Activated T-cell treated with anti-CD3 and anti-CD28 coated beads, Interleukin-2, amount 50 U/mL, for 1 hour (primary cell): ENCODE results near the gene NEURL4.
"Not testable (repeated sequence)": the region's sequence is repeated elsewhere in the genome, so short reads cannot be mapped to it uniquely, and the experiment has no call there.

Source experiments
- DNase-seq: peaks from one replicate; pipeline ENCODE4 v3.0.0-alpha.2; 2020

Gene NEURL4

GRCh38 chr17:7328840-7329373 is at the start of gene NEURL4:
Gene NEURL4 (minus strand): TSS chr17:7329335. CDS start chr17:7329312, 23 bp downstream.
- DNase-seq, result no peak

DNA sequence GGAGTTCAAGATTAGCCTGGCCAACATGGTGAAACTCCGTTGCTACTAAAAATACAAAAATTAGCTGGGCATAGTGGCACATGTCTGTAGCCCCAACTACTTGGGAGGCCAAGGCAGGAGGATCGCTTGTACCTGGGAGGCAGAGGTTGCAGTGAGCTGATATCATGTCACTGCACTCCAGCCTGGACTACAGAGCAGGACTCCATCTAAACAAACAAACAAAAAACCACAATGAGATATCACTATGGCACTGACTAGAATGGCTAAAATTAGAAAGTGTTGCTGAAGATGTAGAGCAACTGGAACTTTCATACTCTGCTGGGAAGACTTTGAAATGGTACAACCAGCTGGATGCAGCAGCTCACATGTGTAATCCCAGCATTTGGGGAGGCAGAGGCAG is 45.2 kb upstream of the NEURL4 start:
- DNase-seq, result no peak

DNA sequence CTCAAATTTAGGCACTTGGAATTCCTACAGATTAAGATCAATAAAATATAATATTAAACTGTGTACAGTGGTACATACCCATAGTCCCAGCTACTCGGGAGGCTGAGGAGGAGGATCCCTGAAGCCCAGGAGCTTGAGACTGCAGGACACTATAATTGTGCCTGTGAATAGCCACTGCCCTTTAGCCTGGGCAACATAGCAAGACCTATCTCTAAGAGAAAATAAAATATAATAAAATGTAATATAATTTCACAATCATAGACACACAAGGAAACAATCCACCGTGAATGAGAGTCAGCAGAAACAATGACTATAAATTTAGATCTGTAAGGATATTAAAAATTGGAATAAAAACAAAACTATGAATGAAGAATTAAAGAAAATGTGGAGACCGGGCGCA is 41.7 kb upstream of the NEURL4 start:
- no peak for DNase-seq

DNA sequence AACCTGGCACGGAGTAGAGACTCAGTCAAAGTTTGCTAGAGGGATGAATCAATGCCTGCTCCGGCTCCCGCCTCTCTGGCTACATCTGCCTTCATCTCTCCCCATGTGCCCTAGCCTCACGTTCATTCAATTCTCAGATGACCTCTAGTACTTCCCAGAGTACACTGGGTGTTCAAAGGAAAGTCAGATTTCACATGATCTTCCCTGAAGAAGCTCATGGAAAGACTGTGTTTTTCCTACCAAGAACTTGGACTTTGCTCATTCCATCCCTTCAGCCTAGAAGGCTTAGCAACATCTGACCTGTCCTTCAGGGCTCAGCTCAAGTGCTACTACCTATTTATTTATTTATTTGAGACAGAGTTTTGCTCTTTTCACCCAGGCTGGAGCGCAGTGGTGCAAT is 40.7 kb upstream of the NEURL4 start:
- DNase-seq, result no peak

GRCh38 chr17:7368599-7368994 is 39.5 kb upstream of the NEURL4 start:
- not testable (repeated sequence) for DNase-seq

DNA sequence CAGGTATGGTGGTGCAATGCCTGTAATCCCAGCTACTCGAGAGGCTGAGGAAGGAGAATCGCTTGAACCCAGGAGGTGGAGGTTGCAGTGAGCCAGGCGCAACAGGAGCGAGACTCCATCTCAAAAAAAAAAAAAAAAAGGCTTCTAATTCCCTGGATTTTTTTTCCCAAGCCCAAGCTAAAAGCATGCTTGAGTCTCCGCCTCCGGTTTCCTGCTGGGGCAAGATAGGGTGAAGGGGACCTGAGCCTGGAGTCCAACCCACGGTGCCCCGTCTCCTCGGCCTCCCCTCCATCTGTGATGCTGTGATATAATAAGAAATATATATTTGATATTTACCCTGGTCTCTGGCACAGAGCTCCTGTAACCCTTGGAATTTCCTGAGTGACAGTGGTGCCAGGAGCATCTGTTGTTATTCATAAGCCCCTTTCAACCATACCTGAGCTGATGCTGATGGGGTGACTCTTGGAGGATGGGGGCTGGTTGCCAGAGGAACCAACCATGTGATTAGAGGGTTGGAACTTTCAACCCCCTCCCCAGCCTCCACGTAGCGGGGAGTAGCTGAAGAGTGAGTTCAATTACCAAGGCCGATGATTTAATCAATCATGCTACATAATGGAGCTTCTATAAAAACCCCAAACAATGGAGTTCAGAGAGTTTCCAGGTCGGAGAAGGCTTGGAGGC is 38.9 kb upstream of the NEURL4 start:
- DNase-seq, result no peak

- DNase-seq, result no peak
These were observed 37.9 kb upstream of the NEURL4 start for GRCh38 chr17:7367083-7367482.

DNA sequence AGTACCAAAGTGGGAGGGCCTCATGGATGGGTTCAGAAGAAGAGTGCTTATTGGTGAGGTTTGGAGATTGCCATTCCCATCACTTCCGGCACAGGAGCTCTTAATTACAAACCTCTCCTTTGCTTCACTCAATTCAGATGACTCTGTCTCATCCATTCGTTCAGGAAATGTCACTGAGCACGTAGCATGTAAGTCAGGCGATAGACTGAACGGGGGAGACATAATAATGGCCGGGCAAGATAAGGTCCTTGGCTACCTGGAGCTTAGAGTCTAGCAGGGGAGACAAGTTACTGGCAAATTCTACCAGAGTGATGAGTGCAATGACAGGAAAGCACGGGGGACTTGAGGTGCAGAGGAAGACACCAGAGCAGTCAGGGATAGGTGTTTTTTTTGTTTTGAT is 36.8 kb upstream of the NEURL4 start:
- not testable (repeated sequence) for DNase-seq

DNA sequence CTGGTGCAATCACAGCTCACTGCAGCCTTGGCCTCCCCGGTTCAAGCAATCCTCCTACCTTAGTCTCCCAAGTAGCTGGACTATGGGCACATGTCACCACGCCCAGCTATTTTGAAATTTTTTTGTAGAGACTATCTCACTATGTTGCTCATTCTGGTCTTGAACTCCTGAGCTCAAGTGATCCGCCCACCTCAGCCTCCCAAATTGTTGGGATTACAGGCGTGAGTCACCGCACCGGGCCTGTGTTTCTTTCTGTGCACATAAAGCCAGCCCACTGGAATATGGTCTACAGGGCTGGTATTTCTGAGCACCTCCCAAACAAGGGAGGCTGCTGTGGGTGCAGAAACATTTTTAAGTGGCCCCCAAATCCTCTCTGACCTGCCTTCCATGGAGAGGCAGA is 34.2 kb upstream of the NEURL4 start:
- no peak for DNase-seq

DNA sequence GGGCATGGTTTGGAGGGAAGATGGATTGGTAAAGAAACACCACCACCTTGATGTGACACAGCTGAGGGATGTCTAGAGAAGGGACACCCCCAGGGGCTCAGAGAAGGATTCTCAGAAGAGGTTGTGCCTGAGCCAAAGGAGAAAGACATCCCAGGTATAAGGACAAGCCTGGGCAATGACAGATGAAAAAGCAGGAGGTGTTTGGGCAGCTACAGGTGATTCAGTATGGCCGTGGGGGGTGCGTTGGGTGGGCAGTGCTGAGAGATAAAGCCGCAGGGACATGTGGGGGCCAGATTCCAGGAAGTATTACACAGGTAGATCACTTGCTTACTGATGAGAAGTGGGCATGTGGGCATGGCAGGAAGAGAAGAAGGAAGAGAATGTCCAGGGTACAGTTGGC is 32.8 kb upstream of the NEURL4 start:
- DNase-seq, result no peak

- no peak for DNase-seq
These were observed 28.2 kb upstream of the NEURL4 start for GRCh38 chr17:7357381-7357780.

DNA sequence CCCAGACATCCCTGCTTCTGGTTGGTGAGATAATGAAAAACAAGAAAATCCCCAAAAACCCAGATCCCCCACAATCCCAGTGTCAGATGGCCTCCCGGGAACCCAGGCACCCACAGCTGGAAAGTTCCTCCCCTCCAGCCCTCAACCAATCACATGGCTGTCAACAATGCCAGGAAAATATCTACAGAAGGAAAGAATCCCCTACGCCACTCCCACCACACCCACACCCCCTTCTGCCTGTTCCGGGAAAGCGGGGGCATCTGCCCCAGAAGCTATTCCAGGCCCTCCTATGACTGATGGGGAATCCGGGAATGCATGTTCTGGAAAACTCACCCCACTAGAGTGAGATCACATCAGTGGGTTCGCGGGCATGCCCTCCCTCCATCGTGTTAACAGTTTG is 27.6 kb upstream of the NEURL4 start:
- no peak for DNase-seq

DNA sequence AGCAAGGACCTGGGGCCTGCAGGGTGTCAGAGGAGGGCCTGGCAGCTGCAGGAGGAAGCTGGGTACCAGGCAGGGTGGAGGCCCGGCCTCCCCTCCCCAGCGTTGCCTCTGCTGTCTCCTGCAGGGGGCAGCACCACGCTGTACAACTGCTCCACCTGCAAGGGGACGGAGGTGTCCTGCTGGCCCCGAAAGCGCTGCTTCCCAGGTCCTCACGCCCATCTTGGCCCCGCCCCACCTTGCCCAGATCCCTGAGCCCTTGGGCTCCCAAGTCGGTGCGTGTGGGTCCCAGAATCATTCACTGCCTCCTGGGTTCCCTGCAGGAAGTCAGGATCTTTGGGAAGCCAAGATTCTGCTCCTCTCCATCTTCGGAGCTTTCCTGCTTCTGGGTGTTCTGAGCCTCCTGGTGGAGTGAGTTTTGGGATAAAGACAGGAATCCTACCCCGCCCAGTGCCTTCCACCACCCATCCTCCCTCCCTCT is 27.0 kb upstream of the NEURL4 start:
- DNase-seq, result peak; percentile 86

DNA sequence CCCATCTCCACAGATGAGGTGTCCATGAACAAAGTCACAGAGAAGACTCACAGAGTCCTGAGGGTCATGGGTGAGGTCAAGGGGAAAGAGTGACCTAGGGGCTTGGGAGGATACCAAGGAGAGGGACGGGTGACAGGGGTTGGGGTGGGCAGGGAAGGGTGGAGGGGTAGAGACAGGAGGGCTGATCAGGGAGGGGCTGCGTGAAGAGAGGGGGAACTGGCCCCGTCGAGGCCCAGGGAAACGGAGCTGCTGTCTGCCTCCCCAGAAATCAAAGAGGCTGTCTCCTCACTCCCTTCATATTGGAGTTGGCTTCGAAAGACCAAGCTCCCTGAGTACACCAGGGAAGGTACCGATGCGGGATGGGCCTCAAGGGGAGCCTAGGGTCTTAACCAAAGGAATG is 26.4 kb upstream of the NEURL4 start:
- DNase-seq, result no peak

DNA sequence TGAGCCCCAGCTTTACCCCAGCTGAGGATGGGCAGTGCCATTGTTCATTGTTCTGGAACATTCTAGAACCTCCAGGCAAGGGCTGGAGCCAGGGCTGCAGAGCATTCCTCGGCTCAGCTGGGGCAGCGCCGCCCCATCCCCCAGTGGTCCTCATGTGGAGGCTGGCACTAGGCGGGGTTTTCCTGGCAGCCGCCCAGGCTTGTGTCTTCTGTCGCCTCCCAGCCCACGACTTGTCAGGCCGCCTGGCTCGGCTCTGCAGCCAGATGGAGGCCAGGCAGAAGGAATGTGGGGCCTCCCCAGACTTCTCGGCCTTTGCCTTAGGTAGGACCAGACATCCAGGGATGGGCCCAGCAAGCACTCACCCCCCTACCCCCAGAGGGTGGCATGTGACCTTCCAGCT is 25.9 kb upstream of the NEURL4 start, which contains the start of gene TMEM95:
Gene TMEM95, plus strand, starts transcription at position 104 of the 400 bp plus-strand sequence. Its CDS starts 49 bp downstream, at position 153.
- no peak for DNase-seq

GRCh38 chr17:7354262-7354843 is 25.2 kb upstream of the NEURL4 start:
- DNase-seq, result no peak

GRCh38 chr17:7352910-7353635 is 23.9 kb upstream of the NEURL4 start:
- no peak for DNase-seq

GRCh38 chr17:7352503-7352889 is 23.4 kb upstream of the NEURL4 start:
- DNase-seq, result no peak

- DNase-seq, result peak; percentile 78
These were observed 22.7 kb upstream of the NEURL4 start, which contains the start of gene KCTD11 for GRCh38 chr17:7351665-7352502. Gene KCTD11 (plus strand): TSS chr17:7352162.

- no peak for DNase-seq
These were observed 19.5 kb upstream of the NEURL4 start for GRCh38 chr17:7348478-7349242.

GRCh38 chr17:7347630-7348477 is 18.7 kb upstream of the NEURL4 start:
- DNase-seq, result no peak
